ENCODE measurements around the gene DNM3. TPM values are rescaled to one million over a fixed set of nuclear protein-coding genes. Genes with fewer than 3 reads are reported as not detected.

Gene DNM3
- polyA plus RNA-seq, 3 donors, result 0.15 TPM; not detected in 2

DNA sequence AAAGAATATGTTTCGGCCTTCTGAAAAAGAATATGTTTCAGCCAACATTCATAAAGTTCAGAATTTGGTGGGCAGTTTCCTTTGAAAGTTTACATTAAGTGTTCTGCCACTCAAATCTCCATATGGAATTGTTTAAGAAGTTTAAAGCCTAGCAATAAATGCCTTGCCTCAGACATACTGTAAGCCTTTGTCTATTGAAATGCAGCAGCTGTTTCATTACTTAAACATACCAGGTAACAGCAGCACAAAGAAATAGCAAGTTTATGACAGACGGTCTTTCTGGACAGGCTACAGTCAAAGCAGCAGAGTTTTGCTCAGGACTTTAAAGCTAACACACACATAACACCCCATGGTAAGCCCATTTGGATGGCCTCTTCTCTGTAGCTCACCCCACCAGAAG lies 540.6 kb downstream of the DNM3 start:
- Histone ChIP-seq H3K27me3 (ENCODE audit: control insufficient read depth in 2 of 2, insufficient read depth in 2 of 2, low read length in 2 of 2) (no peaks in the 10 kb centered on the region), H3K4me2 (replicated peaks; ENCODE audit: extremely low read depth, low read length, poor library complexity, severe bottlenecking) (no peak overlapping the region), H3K4me1 (ENCODE audit: control insufficient read depth in 1 of 2, insufficient read depth in 2 of 2, low read length in 2 of 2) (no peaks in the 10 kb centered on the region), H3K36me3 (replicated peaks in 1 of 2; ENCODE audit: control insufficient read depth in 1 of 2, insufficient read depth in 2 of 2, low read length in 2 of 2) (no peaks in the 10 kb centered on the region), H3K9me3 (replicated peaks in 1 of 2; ENCODE audit: control insufficient read depth in 1 of 2, insufficient read depth in 1 of 2, low read length in 2 of 2) (no peaks in the 10 kb centered on the region), H4K20me1 (ENCODE audit: insufficient read depth, low read length) (no peaks in the 10 kb centered on the region), H3K4me3 (replicated peaks in 1 of 3; ENCODE audit: low read depth in 2 of 3, low read length in 3 of 3) (no peak overlapping the region), H3K27ac (ENCODE audit: low read depth in 1 of 2, low read length in 2 of 2) (no peak overlapping the region), H3K79me2 (ENCODE audit: insufficient read depth, low read length) (no peaks in the 10 kb centered on the region), H3K9ac (ENCODE audit: insufficient read depth, low read length, poor library complexity, severe bottlenecking) (no peak overlapping the region), H2AFZ (ENCODE audit: insufficient read depth, low read depth, low read length, poor library complexity, severe bottlenecking) (no peak overlapping the region)
- TF ChIP-seq, protein P1, sequence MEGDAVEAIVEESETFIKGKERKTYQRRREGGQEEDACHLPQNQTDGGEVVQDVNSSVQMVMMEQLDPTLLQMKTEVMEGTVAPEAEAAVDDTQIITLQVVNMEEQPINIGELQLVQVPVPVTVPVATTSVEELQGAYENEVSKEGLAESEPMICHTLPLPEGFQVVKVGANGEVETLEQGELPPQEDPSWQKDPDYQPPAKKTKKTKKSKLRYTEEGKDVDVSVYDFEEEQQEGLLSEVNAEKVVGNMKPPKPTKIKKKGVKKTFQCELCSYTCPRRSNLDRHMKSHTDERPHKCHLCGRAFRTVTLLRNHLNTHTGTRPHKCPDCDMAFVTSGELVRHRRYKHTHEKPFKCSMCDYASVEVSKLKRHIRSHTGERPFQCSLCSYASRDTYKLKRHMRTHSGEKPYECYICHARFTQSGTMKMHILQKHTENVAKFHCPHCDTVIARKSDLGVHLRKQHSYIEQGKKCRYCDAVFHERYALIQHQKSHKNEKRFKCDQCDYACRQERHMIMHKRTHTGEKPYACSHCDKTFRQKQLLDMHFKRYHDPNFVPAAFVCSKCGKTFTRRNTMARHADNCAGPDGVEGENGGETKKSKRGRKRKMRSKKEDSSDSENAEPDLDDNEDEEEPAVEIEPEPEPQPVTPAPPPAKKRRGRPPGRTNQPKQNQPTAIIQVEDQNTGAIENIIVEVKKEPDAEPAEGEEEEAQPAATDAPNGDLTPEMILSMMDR (IDR thresholded peaks at IDR 0.05), result no peak
- peaks cover 7% of the 10 kb centered on the region for H3K4me1 Mint-ChIP-seq
- no peak overlapping the region for H3K27ac Mint-ChIP-seq
- no peaks in the 10 kb centered on the region for H3K9me3 Mint-ChIP-seq
- 92% methylated on average over 1 of the region's 2 CpGs for WGBS (ENCODE audit: insufficient coverage)
- peaks cover 0 to 1% (median 0%) of the 10 kb centered on the region in 3 donors for H3K27me3 Mint-ChIP-seq (ENCODE audit: low read depth in 3 of 3)
- no peak for DNase-seq
- H3K36me3 Mint-ChIP-seq, result peaks cover 0 to under 1% of the 10 kb centered on the region in 2 donors
- intact Hi-C loops (cut with micrococcal nuclease), result no loop called here
- no peak overlapping the region for H3K4me3 Mint-ChIP-seq

DNA sequence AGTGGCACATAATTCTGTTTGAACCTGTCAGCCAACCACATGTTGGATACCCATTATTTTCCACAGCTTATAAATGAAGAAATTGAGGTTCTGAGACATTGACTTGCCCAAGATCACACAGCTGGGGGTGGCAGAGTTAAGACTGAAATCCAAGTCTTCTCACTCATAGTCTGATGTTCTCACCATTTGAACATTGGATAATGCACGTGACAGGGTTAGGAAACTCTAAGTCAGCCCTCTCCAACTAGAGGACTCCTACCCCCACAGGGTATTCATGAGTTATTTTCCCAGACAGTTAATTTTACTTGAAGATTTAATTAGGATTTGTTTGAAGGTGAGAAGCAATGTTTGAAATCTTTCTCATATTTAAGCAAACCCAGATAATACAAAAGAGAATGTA lies 541.1 kb downstream of the DNM3 start:
- H3K4me3 Mint-ChIP-seq, result no peak overlapping the region
- H3K4me1 Mint-ChIP-seq, result peaks cover 7% of the 10 kb centered on the region

More for the DNA sequence above, 541.1 kb downstream of the DNM3 start:
- H3K4me2 ChIP-seq (replicated peaks; ENCODE audit: extremely low read depth, low read length, poor library complexity, severe bottlenecking), result no peak overlapping the region
- TF ChIP-seq, protein P1 (IDR thresholded peaks at IDR 0.05), result no peak
- H3K9me3 ChIP-seq (replicated peaks in 1 of 2; ENCODE audit: control insufficient read depth in 1 of 2, insufficient read depth in 1 of 2, low read length in 2 of 2), result no peaks in the 10 kb centered on the region
- no peak overlapping the region for H3K27ac ChIP-seq (ENCODE audit: low read depth in 1 of 2, low read length in 2 of 2)
- Mint-ChIP-seq H3K36me3 (peaks cover 0 to 3% of the 10 kb centered on the region in 2 donors), H3K27me3 (ENCODE audit: low read depth in 3 of 3) (peaks cover 0 to 1% (median 0%) of the 10 kb centered on the region in 3 donors), H3K27ac (peak overlapping the region in 1 of 7 donors; percentile 41), H3K9me3 (no peaks in the 10 kb centered on the region)
- H3K36me3 ChIP-seq (replicated peaks in 1 of 2; ENCODE audit: control insufficient read depth in 1 of 2, insufficient read depth in 2 of 2, low read length in 2 of 2), result no peaks in the 10 kb centered on the region
- no CpG with 5 or more reads among the region's 1 CpG for WGBS (ENCODE audit: insufficient coverage)
- no peak overlapping the region for H2AFZ ChIP-seq (ENCODE audit: insufficient read depth, low read depth, low read length, poor library complexity, severe bottlenecking)
- H3K4me3 ChIP-seq (replicated peaks in 1 of 3; ENCODE audit: low read depth in 2 of 3, low read length in 3 of 3), result no peak overlapping the region
- no peak overlapping the region for H3K9ac ChIP-seq (ENCODE audit: insufficient read depth, low read length, poor library complexity, severe bottlenecking)
- H3K4me1 ChIP-seq (ENCODE audit: control insufficient read depth in 1 of 2, insufficient read depth in 2 of 2, low read length in 2 of 2), result no peaks in the 10 kb centered on the region
- H3K79me2 ChIP-seq (ENCODE audit: insufficient read depth, low read length), result no peaks in the 10 kb centered on the region
- no peak for DNase-seq
- intact Hi-C loops (cut with micrococcal nuclease), result no loop called here
- no peaks in the 10 kb centered on the region for H4K20me1 ChIP-seq (ENCODE audit: insufficient read depth, low read length)
- no peaks in the 10 kb centered on the region for H3K27me3 ChIP-seq (ENCODE audit: control insufficient read depth in 2 of 2, insufficient read depth in 2 of 2, low read length in 2 of 2)
